ENCODE measurements around the gene NEK6. TPM values are rescaled to one million over a fixed set of nuclear protein-coding genes. Genes with fewer than 3 reads are reported as not detected.
A peak's percentile ranks its signal among the peaks of the same experiment; 100 is the strongest.

The NEK6 gene
- total and polyA plus RNA-seq, 2 experiments from 2014 or later, result 33.5 to 44.7 TPM

- Histone ChIP-seq H4K20me1 (ENCODE audit: insufficient read depth, poor library complexity, severe bottlenecking) (peaks cover 39% of the 10 kb centered on the region), H3K4me2 (peak overlapping the region; percentile 46)
Observed at GRCh38 chr9:124263800-124264426, 6.2 kb downstream of the NEK6 start.

DNA sequence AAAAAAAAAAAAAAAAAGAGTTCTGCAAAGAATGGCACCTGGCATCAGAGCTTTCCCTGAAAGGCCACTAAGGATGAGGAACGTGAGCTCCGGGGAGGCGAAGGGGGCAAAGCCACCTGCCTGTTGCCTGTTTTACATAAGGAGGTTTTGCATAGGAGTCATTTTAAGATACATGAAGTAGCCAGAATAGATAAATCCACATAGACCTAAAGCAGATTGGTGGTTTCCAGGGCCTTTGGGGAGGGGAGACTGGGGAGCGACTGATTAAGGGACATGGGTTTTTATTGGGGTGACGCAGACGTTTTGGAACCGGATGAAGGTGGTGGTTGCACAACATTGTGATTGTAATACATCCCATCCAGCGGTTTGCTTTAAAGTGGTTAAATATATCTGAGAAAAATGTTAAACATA lies 7.1 kb downstream of the NEK6 start:
- Histone ChIP-seq H4K20me1 (ENCODE audit: insufficient read depth, poor library complexity, severe bottlenecking) (peaks cover 39% of the 10 kb centered on the region), H3K4me3 (no peak overlapping the region), H3K27me3 (no peaks in the 10 kb centered on the region), H3K36me3 (replicated peaks; ENCODE audit: insufficient read depth, low read depth) (no peaks in the 10 kb centered on the region), H3K9me3 (ENCODE audit: low read depth) (no peaks in the 10 kb centered on the region), H2AFZ (no peak overlapping the region), H3K4me1 (ENCODE audit: insufficient read depth) (peaks cover 41% of the 10 kb centered on the region), H3K27ac (no peak overlapping the region), H3K79me2 (peaks cover 96% of the 10 kb centered on the region), H3K4me2 (no peak overlapping the region), H3K9me2 (replicated peaks; ENCODE audit: insufficient read depth) (no peaks in the 10 kb centered on the region)
- 80% methylated on average over 8 of the region's 8 CpGs for WGBS (ENCODE audit: low lambda C conversion rate, missing lambda C conversion rate)
- no peak for TF ChIP-seq EZH2 (IDR thresholded peaks at IDR 0.05; ENCODE audit: borderline replicate concordance)
- TF ChIP-seq, protein P1, sequence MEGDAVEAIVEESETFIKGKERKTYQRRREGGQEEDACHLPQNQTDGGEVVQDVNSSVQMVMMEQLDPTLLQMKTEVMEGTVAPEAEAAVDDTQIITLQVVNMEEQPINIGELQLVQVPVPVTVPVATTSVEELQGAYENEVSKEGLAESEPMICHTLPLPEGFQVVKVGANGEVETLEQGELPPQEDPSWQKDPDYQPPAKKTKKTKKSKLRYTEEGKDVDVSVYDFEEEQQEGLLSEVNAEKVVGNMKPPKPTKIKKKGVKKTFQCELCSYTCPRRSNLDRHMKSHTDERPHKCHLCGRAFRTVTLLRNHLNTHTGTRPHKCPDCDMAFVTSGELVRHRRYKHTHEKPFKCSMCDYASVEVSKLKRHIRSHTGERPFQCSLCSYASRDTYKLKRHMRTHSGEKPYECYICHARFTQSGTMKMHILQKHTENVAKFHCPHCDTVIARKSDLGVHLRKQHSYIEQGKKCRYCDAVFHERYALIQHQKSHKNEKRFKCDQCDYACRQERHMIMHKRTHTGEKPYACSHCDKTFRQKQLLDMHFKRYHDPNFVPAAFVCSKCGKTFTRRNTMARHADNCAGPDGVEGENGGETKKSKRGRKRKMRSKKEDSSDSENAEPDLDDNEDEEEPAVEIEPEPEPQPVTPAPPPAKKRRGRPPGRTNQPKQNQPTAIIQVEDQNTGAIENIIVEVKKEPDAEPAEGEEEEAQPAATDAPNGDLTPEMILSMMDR (IDR thresholded peaks at IDR 0.05; ENCODE audit: poor library complexity), result no peak
- TF ChIP-seq EZH2phosphoT487 (IDR thresholded peaks at IDR 0.05; ENCODE audit: low read depth, severe bottlenecking, unreplicated experiment), result no peak
- no peak for DNase-seq (ENCODE audit: low spot score)

More at GRCh38 chr9:124263800-124264426, 6.2 kb downstream of the NEK6 start:
- Histone ChIP-seq H3K36me3 (replicated peaks; ENCODE audit: insufficient read depth, low read depth) (no peaks in the 10 kb centered on the region), H3K9me3 (ENCODE audit: low read depth) (no peaks in the 10 kb centered on the region), H3K27me3 (no peaks in the 10 kb centered on the region), H3K4me3 (no peak overlapping the region), H3K9me2 (replicated peaks; ENCODE audit: insufficient read depth) (no peaks in the 10 kb centered on the region), H2AFZ (no peak overlapping the region), H3K4me1 (ENCODE audit: insufficient read depth) (peaks cover 48% of the 10 kb centered on the region), H3K79me2 (peaks cover 87% of the 10 kb centered on the region), H3K27ac (no peak overlapping the region)
- WGBS (ENCODE audit: low lambda C conversion rate, missing lambda C conversion rate), result 67% methylated on average over 22 of the region's 22 CpGs
- DNase-seq (ENCODE audit: low spot score), result peak; percentile 48
- TF ChIP-seq, protein P1 (IDR thresholded peaks at IDR 0.05; ENCODE audit: poor library complexity), result no peak
- TF ChIP-seq EZH2phosphoT487 (IDR thresholded peaks at IDR 0.05; ENCODE audit: low read depth, severe bottlenecking, unreplicated experiment), result no peak
- TF ChIP-seq EZH2 (IDR thresholded peaks at IDR 0.05; ENCODE audit: borderline replicate concordance), result no peak

DNA sequence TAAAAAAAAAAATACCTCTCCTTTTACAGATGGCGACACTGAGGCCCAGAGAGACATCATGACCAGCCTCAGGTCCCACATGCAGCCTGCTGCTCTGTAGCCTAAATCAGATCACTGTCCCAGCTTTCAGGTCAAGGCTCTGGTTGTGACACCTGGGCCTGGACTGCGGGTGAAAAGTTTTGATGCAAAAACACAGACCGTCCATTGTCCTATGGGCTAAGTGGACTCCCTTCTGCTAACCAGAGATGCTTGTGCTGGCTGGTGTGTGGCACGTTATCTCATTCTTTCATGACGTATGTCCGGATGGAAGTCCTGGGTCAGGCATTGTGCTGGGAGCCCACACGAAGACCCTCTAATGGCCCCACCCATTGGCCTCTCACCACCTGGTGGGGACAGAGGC lies 7.8 kb downstream of the NEK6 start:
- no peaks in the 10 kb centered on the region for H3K27me3 ChIP-seq
- no peak for DNase-seq (ENCODE audit: low spot score)
- H3K4me3 ChIP-seq, result no peak overlapping the region
- no peak overlapping the region for H3K27ac ChIP-seq
- no peaks in the 10 kb centered on the region for H3K36me3 ChIP-seq (replicated peaks; ENCODE audit: insufficient read depth, low read depth)
- peaks cover 42% of the 10 kb centered on the region for H4K20me1 ChIP-seq (ENCODE audit: insufficient read depth, poor library complexity, severe bottlenecking)
- H3K79me2 ChIP-seq, result peaks cover 96% of the 10 kb centered on the region
- peaks cover 33% of the 10 kb centered on the region for H3K4me1 ChIP-seq (ENCODE audit: insufficient read depth)
- H2AFZ ChIP-seq, result no peak overlapping the region
- H3K9me2 ChIP-seq (replicated peaks; ENCODE audit: insufficient read depth), result no peaks in the 10 kb centered on the region
- 94% methylated on average over 7 of the region's 7 CpGs for WGBS (ENCODE audit: low lambda C conversion rate, missing lambda C conversion rate)
- H3K4me2 ChIP-seq, result no peak overlapping the region
- TF ChIP-seq EZH2phosphoT487 (IDR thresholded peaks at IDR 0.05; ENCODE audit: low read depth, severe bottlenecking, unreplicated experiment) (no peak), EZH2 (IDR thresholded peaks at IDR 0.05; ENCODE audit: borderline replicate concordance) (no peak)
- TF ChIP-seq, protein P1 (IDR thresholded peaks at IDR 0.05; ENCODE audit: poor library complexity), result no peak
- H3K9me3 ChIP-seq (ENCODE audit: low read depth), result no peaks in the 10 kb centered on the region

Measured in hepatocyte (in vitro differentiated cells).